HEK293 (cell line): ENCODE data around the gene TLR8.

ENCODE experiments used
- CTCF ChIA-PET: fragments of 350-600 bp; formaldehyde crosslinking; extraction: SDS; loops from one replicate; lab custom pipeline; 2021; ENCODE audit warnings: antibody characterized with exemption; lab: Yijun Ruan, JAX
- POLR2A ChIA-PET: fragments of 300-600 bp; formaldehyde crosslinking; extraction: SDS; loops from one replicate; lab custom pipeline; 2020; ENCODE audit warnings: antibody characterized with exemption, inconsistent platforms; lab: Yijun Ruan, JAX
- H3K27ac ChIP-seq: fragments of 200-500 bp; sonication (Bioruptor generic); 2 replicates; pipeline ENCODE4 v1.5.1; 2014; ENCODE audit warnings: low read depth, low read length, control low read depth, inconsistent platforms; ENCODE audit errors: extremely low read depth
- H3K36me3 ChIP-seq, 2 experiments: fragments of 200-500 bp in 1 of 2; sonication (Bioruptor generic) in 1 of 2; 1 replicate in 1 of 2; 2 replicates in 1 of 2; pipeline ENCODE4 v1.5.1; 2014 to 2017; ENCODE audit warnings: inconsistent platforms in 2 of 2, low read length in 2 of 2; ENCODE audit not compliant: control insufficient read depth in 2 of 2, insufficient read depth in 1 of 2
- H3K4me1 ChIP-seq: fragments of 200-500 bp; sonication (Bioruptor generic); 2 replicates; pipeline ENCODE4 v1.5.1; 2014; ENCODE audit warnings: mild to moderate bottlenecking, low read length, inconsistent platforms; ENCODE audit not compliant: control insufficient read depth, insufficient read depth
- H3K4me3 ChIP-seq: 2 replicates; pipeline ENCODE4 v1.5.1; 2011; ENCODE audit warnings: low read depth, mild to moderate bottlenecking, control low read depth, low read length, moderate library complexity
- H3K9me3 ChIP-seq: fragments of 200-500 bp; sonication (Bioruptor generic); 2 replicates; pipeline ENCODE4 v1.5.1; 2014; ENCODE audit warnings: low read depth, low read length, inconsistent platforms; ENCODE audit not compliant: control insufficient read depth, insufficient read depth
- BCL11B ChIP-seq: fragments of 450-650 bp; formaldehyde crosslinking; IDR thresholded peaks from 2 replicates; pipeline ENCODE4 v1.5.1; 2016; ENCODE audit warnings: low read depth, missing biosample characterization, missing genetic modification characterization
- GLIS1 ChIP-seq: fragments of 450-650 bp; formaldehyde crosslinking; IDR thresholded peaks from 2 replicates; pipeline ENCODE4 v1.5.1; 2016; ENCODE audit warnings: missing biosample characterization, missing genetic modification characterization
- OVOL3 ChIP-seq: fragments of 450-650 bp; formaldehyde crosslinking; IDR thresholded peaks from 2 replicates; pipeline ENCODE4 v1.5.1; 2016; ENCODE audit warnings: missing biosample characterization, missing genetic modification characterization
- REPIN1 ChIP-seq: fragments of 450-650 bp; formaldehyde crosslinking; IDR thresholded peaks from 2 replicates; pipeline ENCODE4 v1.5.1; 2017; ENCODE audit warnings: missing biosample characterization, missing genetic modification characterization, low read depth
- SCRT1 ChIP-seq: fragments of 450-650 bp; formaldehyde crosslinking; IDR thresholded peaks from 2 replicates; pipeline ENCODE4 v1.5.1; 2016; ENCODE audit warnings: missing biosample characterization, missing genetic modification characterization, borderline replicate concordance
- SP3 ChIP-seq: fragments of 450-650 bp; formaldehyde crosslinking; IDR thresholded peaks from 2 replicates; pipeline ENCODE4 v1.5.1; 2016; ENCODE audit warnings: missing biosample characterization, missing genetic modification characterization
- ZBTB20 ChIP-seq: fragments of 450-650 bp; formaldehyde crosslinking; IDR thresholded peaks from 2 replicates; pipeline ENCODE4 v1.5.1; 2016; ENCODE audit warnings: missing biosample characterization, missing genetic modification characterization
- ZNF132 ChIP-seq: fragments of 450-650 bp; formaldehyde crosslinking; IDR thresholded peaks from 2 replicates; pipeline ENCODE4 v1.5.1; 2017; ENCODE audit warnings: missing biosample characterization, missing genetic modification characterization, borderline replicate concordance
- ZNF138 ChIP-seq: fragments of 450-650 bp; formaldehyde crosslinking; IDR thresholded peaks from 2 replicates; pipeline ENCODE4 v1.5.1; 2016; ENCODE audit warnings: missing biosample characterization, missing genetic modification characterization, borderline replicate concordance
- ZNF24 ChIP-seq: fragments of 450-650 bp; formaldehyde crosslinking; IDR thresholded peaks from 2 replicates; pipeline ENCODE4 v1.5.1; 2016; ENCODE audit warnings: missing biosample characterization, missing genetic modification characterization
- ZNF350 ChIP-seq: fragments of 450-650 bp; formaldehyde crosslinking; IDR thresholded peaks from 2 replicates; pipeline ENCODE4 v1.5.0; 2017; ENCODE audit warnings: missing biosample characterization, mild to moderate bottlenecking, missing genetic modification characterization
- ZNF37A ChIP-seq: fragments of 450-650 bp; IDR thresholded peaks from 2 replicates; pipeline ENCODE4 v1.5.1; 2018; ENCODE audit warnings: missing biosample characterization, missing genetic modification characterization
- ZNF449 ChIP-seq: fragments of 450-650 bp; formaldehyde crosslinking; IDR thresholded peaks from 2 replicates; pipeline ENCODE4 v1.5.1; 2017; ENCODE audit warnings: missing biosample characterization, mild to moderate bottlenecking, missing genetic modification characterization, moderate library complexity
- ZNF514 ChIP-seq: fragments of 450-650 bp; formaldehyde crosslinking; IDR thresholded peaks from 2 replicates; pipeline ENCODE4 v1.5.1; 2016; ENCODE audit warnings: missing biosample characterization, missing genetic modification characterization
- ZNF600 ChIP-seq: fragments of 450-650 bp; formaldehyde crosslinking; IDR thresholded peaks from 2 replicates; pipeline ENCODE4 v1.5.1; 2016; ENCODE audit warnings: missing biosample characterization, missing genetic modification characterization
- ZNF776 ChIP-seq: fragments of 450-650 bp; formaldehyde crosslinking; IDR thresholded peaks from 2 replicates; pipeline ENCODE4 v1.5.0; 2017; ENCODE audit warnings: missing biosample characterization, missing genetic modification characterization, borderline replicate concordance
- TF ChIP-seq, protein P1 (sequence below): fragments of 450-650 bp; formaldehyde crosslinking; IDR thresholded peaks from 2 replicates; pipeline ENCODE4 v1.5.1; 2016; ENCODE audit warnings: missing biosample characterization, missing genetic modification characterization
- TF ChIP-seq, protein P2 (sequence below): fragments of 450-650 bp; formaldehyde crosslinking; IDR thresholded peaks from 2 replicates; pipeline ENCODE4 v1.5.0; 2017; ENCODE audit warnings: missing biosample characterization, missing genetic modification characterization, borderline replicate concordance
- TF ChIP-seq, protein P3 (sequence below): fragments of 450-650 bp; formaldehyde crosslinking; IDR thresholded peaks from 2 replicates; pipeline ENCODE4 v1.5.1; 2016; ENCODE audit warnings: missing biosample characterization, missing genetic modification characterization
- TF ChIP-seq, protein P4 (sequence below): fragments of 450-650 bp; formaldehyde crosslinking; IDR thresholded peaks from 2 replicates; pipeline ENCODE4 v1.5.1; 2017; ENCODE audit warnings: missing biosample characterization, missing genetic modification characterization

TLR8 gene

DNA sequence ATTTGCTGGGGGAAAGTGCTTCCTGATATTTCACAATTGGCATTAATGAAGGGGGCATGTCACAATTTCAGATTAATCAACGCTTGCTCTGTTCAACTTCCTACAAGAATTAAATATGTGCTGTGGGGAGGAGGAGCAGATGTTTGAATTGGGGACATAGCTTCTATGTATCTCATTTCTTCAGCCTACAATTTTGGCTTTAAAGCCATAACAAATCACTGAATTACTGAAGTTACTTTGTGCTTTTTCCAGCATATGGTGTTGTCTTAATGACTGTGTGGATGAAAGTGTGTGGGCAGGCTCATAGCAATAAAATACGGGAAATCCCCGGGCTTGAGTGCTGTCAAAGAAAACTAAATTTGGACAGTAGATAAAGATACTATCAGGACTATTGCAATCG lies 38.7 kb upstream of the TLR8 start:
- TF ChIP-seq, protein P1, sequence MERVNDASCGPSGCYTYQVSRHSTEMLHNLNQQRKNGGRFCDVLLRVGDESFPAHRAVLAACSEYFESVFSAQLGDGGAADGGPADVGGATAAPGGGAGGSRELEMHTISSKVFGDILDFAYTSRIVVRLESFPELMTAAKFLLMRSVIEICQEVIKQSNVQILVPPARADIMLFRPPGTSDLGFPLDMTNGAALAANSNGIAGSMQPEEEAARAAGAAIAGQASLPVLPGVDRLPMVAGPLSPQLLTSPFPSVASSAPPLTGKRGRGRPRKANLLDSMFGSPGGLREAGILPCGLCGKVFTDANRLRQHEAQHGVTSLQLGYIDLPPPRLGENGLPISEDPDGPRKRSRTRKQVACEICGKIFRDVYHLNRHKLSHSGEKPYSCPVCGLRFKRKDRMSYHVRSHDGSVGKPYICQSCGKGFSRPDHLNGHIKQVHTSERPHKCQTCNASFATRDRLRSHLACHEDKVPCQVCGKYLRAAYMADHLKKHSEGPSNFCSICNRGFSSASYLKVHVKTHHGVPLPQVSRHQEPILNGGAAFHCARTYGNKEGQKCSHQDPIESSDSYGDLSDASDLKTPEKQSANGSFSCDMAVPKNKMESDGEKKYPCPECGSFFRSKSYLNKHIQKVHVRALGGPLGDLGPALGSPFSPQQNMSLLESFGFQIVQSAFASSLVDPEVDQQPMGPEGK, result no peak
- TF ChIP-seq ZNF600 (tag by site-specific recombination) (no peak), BCL11B (no peak), ZNF514 (tag by site-specific recombination) (no peak), OVOL3 (no peak), ZNF449 (tag by site-specific recombination) (no peak), ZNF350 (no peak)
- H3K4me1 ChIP-seq, result no peaks in the 10 kb centered on the region
- ChIA-PET POLR2A (no interaction called here), CTCF (interaction anchor here (0.6 kb wide), 1 partner anchor 543 kb away, joined by 3 read pairs; no protein-coding TSS in a partner anchor)
- H3K4me3 ChIP-seq, result no peak overlapping the region
- H3K9me3 ChIP-seq, result no peaks in the 10 kb centered on the region
- no peak overlapping the region for H3K27ac ChIP-seq
- no peaks in the 10 kb centered on the region for H3K36me3 ChIP-seq

DNA sequence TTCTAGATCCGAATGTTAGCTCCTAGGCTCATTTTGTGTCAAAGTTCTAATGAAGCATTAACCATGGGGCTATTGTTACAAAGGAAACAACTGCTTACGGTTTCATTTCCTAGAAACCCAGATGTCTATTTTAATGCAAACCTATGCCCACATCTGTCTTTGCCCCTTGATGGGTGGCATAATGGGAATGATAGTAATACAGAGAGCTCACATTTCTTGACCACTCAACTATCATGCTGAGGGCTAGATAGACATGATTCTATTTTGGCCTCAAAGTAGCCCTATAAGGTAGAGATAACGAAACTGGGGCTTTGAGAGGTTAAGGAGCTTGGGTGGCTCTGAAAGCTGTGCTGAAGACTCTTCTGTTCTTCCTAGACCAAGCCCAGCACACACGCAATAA lies 37.7 kb upstream of the TLR8 start:
- ChIA-PET CTCF (interaction anchor here (1.0 kb wide), 1 partner anchor 54 kb away, joined by 7 read pairs; no protein-coding TSS in a partner anchor), POLR2A (no interaction called here)
- no peak for TF ChIP-seq ZBTB20 (tag by site-specific recombination)
- no peak for TF ChIP-seq ZNF132 (tag by site-specific recombination)
- TF ChIP-seq REPIN1 (tag by site-specific recombination), result no peak
- no peaks in the 10 kb centered on the region for H3K9me3 ChIP-seq
- H3K27ac ChIP-seq, result no peak overlapping the region
- no peak overlapping the region for H3K4me3 ChIP-seq
- H3K4me1 ChIP-seq, result no peaks in the 10 kb centered on the region
- H3K36me3 ChIP-seq, result no peaks in the 10 kb centered on the region

- H3K9me3 ChIP-seq, result no peaks in the 10 kb centered on the region
- CTCF ChIA-PET, result no interaction called here
- H3K4me1 ChIP-seq, result peaks cover 3% of the 10 kb centered on the region; the same call in 1 of the 2 replicates
- H3K27ac ChIP-seq, result no peak overlapping the region
- no peaks in the 10 kb centered on the region for H3K36me3 ChIP-seq
- POLR2A ChIA-PET, result no interaction called here
- no peak overlapping the region for H3K4me3 ChIP-seq
- TF ChIP-seq ZNF449 (tag by site-specific recombination), result no peak
- no peak for TF ChIP-seq GLIS1 (tag by site-specific recombination)
- TF ChIP-seq ZNF138 (tag by site-specific recombination), result no peak
- TF ChIP-seq, protein P2, sequence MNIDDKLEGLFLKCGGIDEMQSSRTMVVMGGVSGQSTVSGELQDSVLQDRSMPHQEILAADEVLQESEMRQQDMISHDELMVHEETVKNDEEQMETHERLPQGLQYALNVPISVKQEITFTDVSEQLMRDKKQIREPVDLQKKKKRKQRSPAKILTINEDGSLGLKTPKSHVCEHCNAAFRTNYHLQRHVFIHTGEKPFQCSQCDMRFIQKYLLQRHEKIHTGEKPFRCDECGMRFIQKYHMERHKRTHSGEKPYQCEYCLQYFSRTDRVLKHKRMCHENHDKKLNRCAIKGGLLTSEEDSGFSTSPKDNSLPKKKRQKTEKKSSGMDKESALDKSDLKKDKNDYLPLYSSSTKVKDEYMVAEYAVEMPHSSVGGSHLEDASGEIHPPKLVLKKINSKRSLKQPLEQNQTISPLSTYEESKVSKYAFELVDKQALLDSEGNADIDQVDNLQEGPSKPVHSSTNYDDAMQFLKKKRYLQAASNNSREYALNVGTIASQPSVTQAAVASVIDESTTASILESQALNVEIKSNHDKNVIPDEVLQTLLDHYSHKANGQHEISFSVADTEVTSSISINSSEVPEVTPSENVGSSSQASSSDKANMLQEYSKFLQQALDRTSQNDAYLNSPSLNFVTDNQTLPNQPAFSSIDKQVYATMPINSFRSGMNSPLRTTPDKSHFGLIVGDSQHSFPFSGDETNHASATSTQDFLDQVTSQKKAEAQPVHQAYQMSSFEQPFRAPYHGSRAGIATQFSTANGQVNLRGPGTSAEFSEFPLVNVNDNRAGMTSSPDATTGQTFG (tag by site-specific recombination), result no peak
- TF ChIP-seq SP3 (tag by site-specific recombination), result no peak
- no peak for TF ChIP-seq ZNF37A (tag by site-specific recombination)
- TF ChIP-seq, protein P3, sequence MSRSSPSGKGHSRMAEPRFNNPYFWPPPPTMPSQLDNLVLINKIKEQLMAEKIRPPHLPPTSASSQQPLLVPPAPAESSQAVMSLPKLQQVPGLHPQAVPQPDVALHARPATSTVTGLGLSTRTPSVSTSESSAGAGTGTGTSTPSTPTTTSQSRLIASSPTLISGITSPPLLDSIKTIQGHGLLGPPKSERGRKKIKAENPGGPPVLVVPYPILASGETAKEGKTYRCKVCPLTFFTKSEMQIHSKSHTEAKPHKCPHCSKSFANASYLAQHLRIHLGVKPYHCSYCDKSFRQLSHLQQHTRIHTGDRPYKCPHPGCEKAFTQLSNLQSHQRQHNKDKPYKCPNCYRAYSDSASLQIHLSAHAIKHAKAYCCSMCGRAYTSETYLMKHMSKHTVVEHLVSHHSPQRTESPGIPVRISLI (tag by site-specific recombination), result no peak
- TF ChIP-seq, protein P4, sequence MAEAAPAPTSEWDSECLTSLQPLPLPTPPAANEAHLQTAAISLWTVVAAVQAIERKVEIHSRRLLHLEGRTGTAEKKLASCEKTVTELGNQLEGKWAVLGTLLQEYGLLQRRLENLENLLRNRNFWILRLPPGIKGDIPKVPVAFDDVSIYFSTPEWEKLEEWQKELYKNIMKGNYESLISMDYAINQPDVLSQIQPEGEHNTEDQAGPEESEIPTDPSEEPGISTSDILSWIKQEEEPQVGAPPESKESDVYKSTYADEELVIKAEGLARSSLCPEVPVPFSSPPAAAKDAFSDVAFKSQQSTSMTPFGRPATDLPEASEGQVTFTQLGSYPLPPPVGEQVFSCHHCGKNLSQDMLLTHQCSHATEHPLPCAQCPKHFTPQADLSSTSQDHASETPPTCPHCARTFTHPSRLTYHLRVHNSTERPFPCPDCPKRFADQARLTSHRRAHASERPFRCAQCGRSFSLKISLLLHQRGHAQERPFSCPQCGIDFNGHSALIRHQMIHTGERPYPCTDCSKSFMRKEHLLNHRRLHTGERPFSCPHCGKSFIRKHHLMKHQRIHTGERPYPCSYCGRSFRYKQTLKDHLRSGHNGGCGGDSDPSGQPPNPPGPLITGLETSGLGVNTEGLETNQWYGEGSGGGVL, result no peak
- no peak for TF ChIP-seq SCRT1 (tag by site-specific recombination)
- TF ChIP-seq ZNF24 (tag by site-specific recombination), result no peak
- TF ChIP-seq ZNF776 (tag by site-specific recombination), result no peak
Measured at GRCh38 chrX:12871257-12871656, 35.2 kb upstream of the TLR8 start.
